Testis (tissue), 2 donors: ENCODE data around the gene CALR3.

Source experiments
- POLR2A ChIP-seq: fragments of 450-650 bp; IDR thresholded peaks from one replicate; pipeline ENCODE4 v1.6.1; 2017; ENCODE audit warnings: antibody characterized with exemption, mild to moderate bottlenecking, moderate library complexity
- TF ChIP-seq, protein P1 (sequence below), 3 experiments: fragments of 450-650 bp in 2 of 3; fragments of 200-600 bp in 1 of 3; sonication (generic) in 1 of 3; IDR thresholded peaks; one replicate each; pipeline ENCODE4 v1.5.1; 2016 to 2019; ENCODE audit warnings: antibody characterized with exemption in 3 of 3, mild to moderate bottlenecking in 2 of 3, moderate library complexity in 1 of 3

DNA sequence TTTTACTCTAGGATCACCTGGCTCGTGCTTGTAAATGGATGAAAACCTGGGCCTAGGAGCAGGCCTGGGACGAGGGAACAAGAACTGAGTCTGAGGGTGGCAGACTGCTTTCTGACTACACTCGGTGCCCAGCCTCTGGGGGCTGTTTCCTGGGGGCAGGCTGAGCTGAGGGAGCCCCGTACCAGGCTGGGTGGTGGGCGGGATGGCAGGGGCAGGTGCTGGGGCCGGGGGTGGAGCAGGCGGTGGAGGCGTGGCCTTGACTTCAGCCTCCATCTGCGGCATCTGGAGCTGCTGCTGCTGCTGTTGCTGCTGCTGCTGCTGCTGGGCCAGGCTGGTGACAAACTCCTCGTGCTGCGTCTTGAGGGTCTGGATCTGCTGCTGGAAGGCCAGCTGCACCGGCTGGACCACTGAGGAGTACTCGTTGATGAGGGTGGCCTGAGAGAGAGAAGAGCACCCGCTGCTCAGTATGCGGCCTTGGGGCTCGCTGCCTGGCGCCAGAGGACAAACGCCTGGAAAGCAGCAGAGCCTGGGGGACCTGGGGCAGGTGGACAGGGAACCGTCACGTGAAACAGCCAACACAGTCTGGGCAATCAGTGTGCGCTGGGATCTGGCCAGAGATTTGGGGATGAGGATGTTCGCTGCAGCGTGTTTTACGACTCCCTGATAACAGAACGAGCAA lies 33.6 kb upstream of the CALR3 start:
- TF ChIP-seq, protein P1, sequence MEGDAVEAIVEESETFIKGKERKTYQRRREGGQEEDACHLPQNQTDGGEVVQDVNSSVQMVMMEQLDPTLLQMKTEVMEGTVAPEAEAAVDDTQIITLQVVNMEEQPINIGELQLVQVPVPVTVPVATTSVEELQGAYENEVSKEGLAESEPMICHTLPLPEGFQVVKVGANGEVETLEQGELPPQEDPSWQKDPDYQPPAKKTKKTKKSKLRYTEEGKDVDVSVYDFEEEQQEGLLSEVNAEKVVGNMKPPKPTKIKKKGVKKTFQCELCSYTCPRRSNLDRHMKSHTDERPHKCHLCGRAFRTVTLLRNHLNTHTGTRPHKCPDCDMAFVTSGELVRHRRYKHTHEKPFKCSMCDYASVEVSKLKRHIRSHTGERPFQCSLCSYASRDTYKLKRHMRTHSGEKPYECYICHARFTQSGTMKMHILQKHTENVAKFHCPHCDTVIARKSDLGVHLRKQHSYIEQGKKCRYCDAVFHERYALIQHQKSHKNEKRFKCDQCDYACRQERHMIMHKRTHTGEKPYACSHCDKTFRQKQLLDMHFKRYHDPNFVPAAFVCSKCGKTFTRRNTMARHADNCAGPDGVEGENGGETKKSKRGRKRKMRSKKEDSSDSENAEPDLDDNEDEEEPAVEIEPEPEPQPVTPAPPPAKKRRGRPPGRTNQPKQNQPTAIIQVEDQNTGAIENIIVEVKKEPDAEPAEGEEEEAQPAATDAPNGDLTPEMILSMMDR (IDR thresholded peaks at IDR 0.05), result no peak
- no peak for TF ChIP-seq POLR2A
